HepG2 (cell line): Measurements from ENCODE around the gene REPS2. TPM values are rescaled to one million over a fixed set of nuclear protein-coding genes. Genes with fewer than 3 reads are reported as not detected.

Source experiments
- ATAC-seq: fragments of 200-7000 bp; cut with Tn5 transposase; 3 replicates; pipeline ENCODE4 v1.9.1; 2020; ENCODE audit warnings: mild to moderate bottlenecking, moderate library complexity
- BruUV-seq: library from RNA; stranded (reverse); fragments of 400-500 nt; replicated peaks from 2 replicates; lab custom pipeline; 2021; lab: Mats Ljungman, UMichigan
- CTCF ChIA-PET: fragments of 300-600 bp; formaldehyde crosslinking; extraction: SDS; loops from one replicate; lab custom pipeline; 2021; ENCODE audit warnings: low total read pairs, inconsistent platforms, low intra/inter-chr PET ratio; lab: Yijun Ruan, JAX
- POLR2A ChIA-PET: fragments of 350-600 bp; sonication (Branson Sonifier 250); formaldehyde crosslinking; loops from one replicate; lab custom pipeline; 2020; ENCODE audit warnings: antibody characterized with exemption, inconsistent platforms; lab: Yijun Ruan, JAX
- DNase-seq: peaks from one replicate; pipeline ENCODE4 v3.0.0-alpha.2; 2015; ENCODE audit warnings: low spot score
- FAIRE-seq: peaks from 3 replicates; lab custom pipeline; 2011; peaks lifted over from hg19 to GRCh38; lab: Jason Lieb, UNC
- H2AFZ ChIP-seq: one replicate; pipeline ENCODE4 v1.6.1; 2011; ENCODE audit warnings: low read length, inconsistent platforms
- H3K27ac ChIP-seq: fragments of 300-600 bp; 3 replicates; pipeline ENCODE4 v1.8.0; 2011; ENCODE audit warnings: mixed run types, mild to moderate bottlenecking, mixed read lengths, low read length, inconsistent platforms; ENCODE audit not compliant: insufficient read depth; ENCODE audit errors: extremely low read length
- H3K27me3 ChIP-seq, 2 experiments: fragments of 200-600 bp in 1 of 2; 2 replicates in 1 of 2; 3 replicates in 1 of 2; pipeline versions ENCODE4 v1.6.0 to v1.8.0; 2011; ENCODE audit warnings: low read length in 2 of 2, mild to moderate bottlenecking in 2 of 2, moderate library complexity in 2 of 2, inconsistent platforms in 1 of 2; ENCODE audit not compliant: insufficient read depth in 2 of 2, control insufficient read depth in 1 of 2
- H3K36me3 ChIP-seq, 2 experiments: fragments of 200-600 bp in 1 of 2; replicated peaks in 1 of 2; 2 replicates in 1 of 2; 3 replicates in 1 of 2; pipeline versions ENCODE4 v1.5.1 to v1.8.0; 2011; ENCODE audit warnings: low read length in 2 of 2, inconsistent platforms in 1 of 2; ENCODE audit not compliant: insufficient read depth in 2 of 2, control insufficient read depth in 1 of 2
- H3K4me1 ChIP-seq: 2 replicates; pipeline ENCODE4 v1.5.1; 2012; ENCODE audit warnings: low read length, inconsistent platforms; ENCODE audit not compliant: insufficient read depth
- H3K4me2 ChIP-seq: 2 replicates; pipeline ENCODE4 v1.6.0; 2011; ENCODE audit warnings: low read depth, low read length, inconsistent platforms
- H3K4me3 ChIP-seq, 3 experiments: fragments of 200-600 bp in 1 of 3; sonication (generic), shearing (Covaris generic) in 1 of 3; replicated peaks in 1 of 3; 2 replicates each; pipeline ENCODE4 v1.5.1; 2011 to 2016; ENCODE audit warnings: low read length in 3 of 3, inconsistent platforms in 2 of 3, low read depth in 2 of 3, mild to moderate bottlenecking in 2 of 3, control low read depth in 1 of 3, mixed read lengths in 1 of 3; ENCODE audit not compliant: insufficient read depth in 1 of 3
- H3K79me2 ChIP-seq: one replicate; pipeline ENCODE4 v1.6.1; 2011; ENCODE audit warnings: low read length, inconsistent platforms; ENCODE audit not compliant: insufficient read depth
- H3K9ac ChIP-seq: 2 replicates; pipeline ENCODE4 v1.6.0; 2011; ENCODE audit warnings: mild to moderate bottlenecking, low read depth, low read length, inconsistent platforms; ENCODE audit not compliant: insufficient read depth
- H3K9me3 ChIP-seq: 2 replicates; pipeline ENCODE4 v1.5.1; 2012; ENCODE audit warnings: mild to moderate bottlenecking, low read length
- H4K20me1 ChIP-seq: 2 replicates; pipeline ENCODE4 v1.6.0; 2011; ENCODE audit warnings: inconsistent platforms, mild to moderate bottlenecking, low read length, moderate library complexity; ENCODE audit not compliant: insufficient read depth
- ARNT2 ChIP-seq: sonication (generic); formaldehyde crosslinking; IDR thresholded peaks from 2 replicates; pipeline ENCODE4 v1.8.0; 2022; ENCODE audit warnings: mild to moderate bottlenecking, low read depth, missing genetic modification reagents, moderate library complexity
- FIP1L1 ChIP-seq: fragments of 200-400 bp; formaldehyde crosslinking; IDR thresholded peaks from 2 replicates; pipeline ENCODE4 v1.6.1; 2018; ENCODE audit warnings: low read depth, mild to moderate bottlenecking, low read length, moderate library complexity, borderline replicate concordance; ENCODE audit not compliant: insufficient read depth
- NFYB ChIP-seq: sonication (generic); formaldehyde crosslinking; IDR thresholded peaks from 2 replicates; pipeline ENCODE4 v1.4.0; 2020; ENCODE audit warnings: missing genetic modification reagents
- PHF21A ChIP-seq: sonication (generic); formaldehyde crosslinking; IDR thresholded peaks from 2 replicates; pipeline ENCODE4 v1.5.0; 2020; ENCODE audit warnings: mild to moderate bottlenecking, missing genetic modification reagents
- SCMH1 ChIP-seq: sonication (generic); formaldehyde crosslinking; IDR thresholded peaks from 2 replicates; pipeline ENCODE4 v1.9.0; 2021; ENCODE audit warnings: missing genetic modification reagents, mild to moderate bottlenecking, borderline replicate concordance
- SMAD3 ChIP-seq: sonication (generic); formaldehyde crosslinking; IDR thresholded peaks from 2 replicates; pipeline ENCODE4 v1.4.0; 2020; ENCODE audit warnings: missing genetic modification reagents
- SMARCC2 ChIP-seq: fragments of 450-650 bp; IDR thresholded peaks from 2 replicates; pipeline ENCODE4 v1.6.1; 2017; ENCODE audit warnings: antibody characterized with exemption, mild to moderate bottlenecking
- SRF ChIP-seq: IDR thresholded peaks from 2 replicates; pipeline ENCODE4 v1.6.1; 2011; ENCODE audit warnings: mild to moderate bottlenecking, low read depth, low read length, moderate library complexity
- TCF7L2 ChIP-seq: IDR thresholded peaks from 2 replicates; pipeline ENCODE4 v1.6.1; 2011; ENCODE audit warnings: mild to moderate bottlenecking, low read depth, low read length, moderate library complexity
- TEAD2 ChIP-seq: sonication (generic); formaldehyde crosslinking; IDR thresholded peaks from 2 replicates; pipeline ENCODE4 v1.9.0; 2021; ENCODE audit warnings: missing genetic modification reagents
- ZFP82 ChIP-seq: sonication (generic); formaldehyde crosslinking; IDR thresholded peaks from 2 replicates; pipeline ENCODE4 v1.5.1; 2020; ENCODE audit warnings: mild to moderate bottlenecking, missing genetic modification reagents, borderline replicate concordance
- ZNF337 ChIP-seq: sonication (generic); formaldehyde crosslinking; IDR thresholded peaks from 2 replicates; pipeline ENCODE4 v1.5.1; 2020; ENCODE audit warnings: missing genetic modification reagents, low read depth, mild to moderate bottlenecking, borderline replicate concordance
- ZNF777 ChIP-seq: sonication (generic); formaldehyde crosslinking; IDR thresholded peaks from 2 replicates; pipeline ENCODE4 v1.4.0; 2020; ENCODE audit warnings: missing genetic modification reagents
- WGBS: methylation state at CpG from one replicate; pipeline ENCODE4 v1.1.6; 2017; ENCODE audit warnings: low lambda C conversion rate; 5-methylcytosine and 5-hydroxymethylcytosine counted together
- in situ Hi-C: cut with HindIII; loops from 2 replicates; pipeline ENCODE4 v1.10.0; 2017; ENCODE audit warnings: low pct_unique_long_range_greater_than_20kb; ENCODE audit not compliant: extremely low pct_ligation_motif_present
- intact Hi-C: fragments of 100-400 bp; cut with micrococcal nuclease; formaldehyde crosslinking; loops from one replicate; pipeline ENCODE4 v1.10.0; 2022; ENCODE audit not compliant: unreplicated experiment
- polyA plus RNA-seq, 8 experiments: library from polyadenylated mRNA; depleted of rRNA in 3 of 8; stranded (reverse) in 7 of 8; unstranded in 1 of 8; fragments of >200 nt; fragmentation: Illumina TruSeq in 4 of 8; extraction: Trizol in 4 of 8; gene quantifications; 2 replicates each; pipeline versions ENCODE4 v1.2.1 to v1.2.3, GENCODE V29; 2011 to 2016; ENCODE audit warnings: low read depth in 4 of 8, missing spikeins in 1 of 8, mixed read lengths in 1 of 8; ENCODE audit not compliant: insufficient read depth in 1 of 8
- total RNA-seq, 5 experiments: library from RNA; depleted of rRNA; stranded (reverse); fragments of >200 nt; fragmentation: Illumina TruSeq; extraction: Trizol; gene quantifications; 2 replicates each; pipeline ENCODE4 v1.2.3, GENCODE V29; 2016; ENCODE audit warnings: low read depth in 1 of 5
- TF ChIP-seq, protein P1 (sequence below): sonication (generic); formaldehyde crosslinking; IDR thresholded peaks from 2 replicates; pipeline ENCODE4 v1.5.1; 2020; ENCODE audit warnings: missing genetic modification reagents, mild to moderate bottlenecking, borderline replicate concordance

Gene REPS2
- total and polyA plus RNA-seq, 2 of the 13 experiments (the other 11 are each of a cell fraction or from before 2014, with no cell fraction given), result 0.05 to 0.58 TPM

DNA sequence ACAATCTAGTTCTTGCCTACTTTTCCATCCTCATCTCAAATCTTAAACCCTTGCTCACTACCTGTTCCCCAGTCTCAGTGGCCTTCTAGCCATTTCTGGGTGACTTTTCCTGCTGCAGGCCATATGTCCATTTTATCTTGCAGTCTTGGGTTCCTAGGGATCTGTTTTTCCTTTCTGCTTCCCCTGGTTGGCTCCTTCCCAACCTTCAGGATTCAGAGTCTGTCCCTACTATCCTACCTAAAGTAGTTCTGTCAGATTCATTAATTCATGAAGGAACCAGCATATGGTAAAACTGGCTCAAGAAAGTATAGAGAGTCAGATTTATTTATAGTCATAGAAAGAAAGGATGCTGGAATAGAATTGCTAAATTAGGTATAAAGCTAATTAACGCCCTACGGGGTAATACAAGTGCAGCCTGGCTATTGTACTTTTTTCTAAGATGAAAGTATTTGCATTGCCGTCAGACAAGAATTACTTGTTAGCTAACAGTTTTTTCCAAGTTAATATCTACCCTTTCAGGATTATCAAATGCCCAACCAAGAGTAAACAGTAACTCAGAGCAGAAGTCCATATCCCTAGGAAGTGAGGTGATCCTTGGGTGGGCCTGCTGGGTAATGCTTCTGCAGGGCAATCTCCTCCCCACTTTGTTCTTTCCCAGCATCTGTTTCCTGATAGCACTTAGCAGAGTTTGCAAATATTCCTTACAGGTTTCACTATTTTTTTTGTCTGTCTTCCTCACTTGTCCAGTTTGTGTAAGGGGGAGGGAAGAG, 63.6 kb downstream of the REPS2 start:
- in situ Hi-C loops, result no loop called here
- DNase-seq (no peak), ATAC-seq (no peak), FAIRE-seq (no peak)
- H3K4me3 ChIP-seq, result no peak overlapping the region
- POLR2A ChIA-PET, result no interaction called here
- no peak overlapping the region for H3K27ac ChIP-seq
- no TSS peak for BruUV-seq
- no peaks in the 10 kb centered on the region for H3K36me3 ChIP-seq
- H3K79me2 ChIP-seq, result no peaks in the 10 kb centered on the region
- no peak for TF ChIP-seq ARNT2 (CRISPR knock-in tag)
- no peak overlapping the region for H3K4me2 ChIP-seq
- H3K27me3 ChIP-seq, result no peaks in the 10 kb centered on the region
- intact Hi-C loops, result loop anchor here (5.0 kb wide), 1 partner anchor 37 kb away; no protein-coding TSS in a partner anchor
- no peaks in the 10 kb centered on the region for H3K9me3 ChIP-seq
- H2AFZ ChIP-seq, result no peak overlapping the region
- no peaks in the 10 kb centered on the region for H4K20me1 ChIP-seq
- H3K9ac ChIP-seq, result no peak overlapping the region
- CTCF ChIA-PET, result no interaction called here
- H3K4me1 ChIP-seq, result no peaks in the 10 kb centered on the region
- WGBS, result 40% methylated on average over 3 of the region's 3 CpGs

DNA sequence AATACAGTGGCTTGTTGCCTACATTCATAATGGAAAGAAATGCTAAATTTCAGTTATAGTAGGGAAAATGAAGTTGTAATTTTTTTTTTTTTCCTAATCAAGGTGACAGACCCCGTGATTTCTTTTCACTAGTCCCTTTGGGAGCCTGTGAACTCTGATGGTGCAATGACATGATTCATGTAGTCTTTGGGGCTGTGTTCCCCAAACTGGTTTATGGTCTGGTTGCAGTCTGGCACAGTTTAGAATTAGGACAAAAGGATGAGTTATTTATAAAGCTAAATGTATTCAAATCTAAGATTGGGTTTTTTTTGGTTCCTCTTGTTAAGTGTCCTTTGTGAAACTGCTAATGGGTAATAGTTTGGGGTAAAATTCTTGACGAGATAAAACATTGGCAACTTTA, 66.0 kb downstream of the REPS2 start:
- H3K27ac ChIP-seq, result no peak overlapping the region
- ChIA-PET POLR2A (no interaction called here), CTCF (no interaction called here)
- H3K4me1 ChIP-seq, result no peaks in the 10 kb centered on the region
- in situ Hi-C loops (no loop called here), intact Hi-C loops (no loop called here)
- FAIRE-seq (no peak), ATAC-seq (no peak), DNase-seq (no peak)
- no peaks in the 10 kb centered on the region for H3K27me3 ChIP-seq
- H4K20me1 ChIP-seq, result no peaks in the 10 kb centered on the region
- no peak overlapping the region for H3K9ac ChIP-seq
- H3K4me2 ChIP-seq, result no peak overlapping the region
- H3K4me3 ChIP-seq, result no peak overlapping the region
- no peaks in the 10 kb centered on the region for H3K79me2 ChIP-seq
- BruUV-seq, result no TSS peak
- 14% methylated on average over 2 of the region's 2 CpGs for WGBS
- no peak overlapping the region for H2AFZ ChIP-seq
- no peaks in the 10 kb centered on the region for H3K9me3 ChIP-seq
- no peaks in the 10 kb centered on the region for H3K36me3 ChIP-seq
- TF ChIP-seq TCF7L2 (no peak), SCMH1 (CRISPR knock-in tag) (no peak), SMAD3 (CRISPR knock-in tag) (no peak), TEAD2 (CRISPR knock-in tag) (no peak), NFYB (CRISPR knock-in tag) (no peak), ZNF337 (no peak), FIP1L1 (no peak), PHF21A (CRISPR knock-in tag) (no peak), SRF (no peak), ZFP82 (CRISPR knock-in tag) (no peak), SMARCC2 (no peak), ZNF777 (no peak)
- TF ChIP-seq, protein P1, sequence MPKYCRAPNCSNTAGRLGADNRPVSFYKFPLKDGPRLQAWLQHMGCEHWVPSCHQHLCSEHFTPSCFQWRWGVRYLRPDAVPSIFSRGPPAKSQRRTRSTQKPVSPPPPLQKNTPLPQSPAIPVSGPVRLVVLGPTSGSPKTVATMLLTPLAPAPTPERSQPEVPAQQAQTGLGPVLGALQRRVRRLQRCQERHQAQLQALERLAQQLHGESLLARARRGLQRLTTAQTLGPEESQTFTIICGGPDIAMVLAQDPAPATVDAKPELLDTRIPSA (CRISPR knock-in tag), result no peak
